GM12878 (cell line): ENCODE measurements around the gene ASPG.

Experiments used
- BMI1 ChIP-seq: fragments of 450-650 bp; IDR thresholded peaks from 2 replicates; pipeline ENCODE4 v1.6.1; 2016; ENCODE audit warnings: mild to moderate bottlenecking, moderate library complexity, borderline replicate concordance
- JUND ChIP-seq: IDR thresholded peaks from 2 replicates; pipeline ENCODE4 v1.6.1; 2012; ENCODE audit warnings: low read depth, mild to moderate bottlenecking, low read length, improper control_type of control experiment, moderate library complexity
- NR2C2 ChIP-seq: IDR thresholded peaks from 2 replicates; pipeline ENCODE4 v1.6.1; 2011; ENCODE audit warnings: borderline replicate concordance, low read depth; ENCODE audit not compliant: control insufficient read depth, insufficient read length
- POLR2AphosphoS5 ChIP-seq: IDR thresholded peaks from 2 replicates; pipeline ENCODE4 v1.6.1; 2011; ENCODE audit warnings: mild to moderate bottlenecking, low read length, inconsistent platforms
- RELA ChIP-seq: fragments of 450-650 bp; IDR thresholded peaks from 2 replicates; pipeline ENCODE4 v1.8.0; 2014; ENCODE audit warnings: borderline replicate concordance; ENCODE audit not compliant: partially characterized antibody
- ZBED1 ChIP-seq: IDR thresholded peaks from 2 replicates; pipeline ENCODE4 v1.6.1; 2016; ENCODE audit warnings: borderline replicate concordance
- ZBTB11 ChIP-seq: fragments of 450-650 bp; formaldehyde crosslinking; IDR thresholded peaks from 2 replicates; pipeline ENCODE4 v1.5.0; 2022; ENCODE audit warnings: mild to moderate bottlenecking, missing genetic modification characterization

- TF ChIP-seq RELA (no peak), BMI1 (no peak), POLR2AphosphoS5 (no peak), NR2C2 (no peak), JUND (no peak), ZBED1 (no peak), ZBTB11 (CRISPR knock-in tag) (no peak)
Observed at GRCh38 chr14:104115131-104115600, 29.7 kb downstream of the ASPG start.
